GM12878 (cell line): ENCODE measurements around the gene MYO1C. TPM values are rescaled to one million over a fixed set of nuclear protein-coding genes. Genes with fewer than 3 reads are reported as not detected.

Source experiments
- ATAC-seq: fragments of 200-7000 bp; cut with Tn5 transposase; 3 replicates; pipeline ENCODE4 v1.9.1; 2020; ENCODE audit warnings: mild to moderate bottlenecking, moderate library complexity
- BruUV-seq: library from RNA; stranded (reverse); fragments of 400-500 nt; replicated peaks from 2 replicates; lab custom pipeline; 2021; lab: Mats Ljungman, UMichigan
- CTCF ChIA-PET: fragments of 300-600 bp; sonication (Branson Sonifier 250); formaldehyde crosslinking; extraction: SDS; loops from one replicate; lab custom pipeline; 2021; ENCODE audit warnings: inconsistent platforms; lab: Yijun Ruan, JAX
- POLR2A ChIA-PET: fragments of 350-600 bp; formaldehyde crosslinking; extraction: SDS; loops from one replicate; lab custom pipeline; 2021; ENCODE audit warnings: inconsistent platforms; lab: Charles Lee
- RAD21 ChIA-PET: fragments of 300-600 bp; sonication (Branson Sonifier 250); formaldehyde crosslinking; loops from one replicate; lab custom pipeline; 2023; ENCODE audit warnings: antibody characterized with exemption; ENCODE audit not compliant: unreplicated experiment; lab: Charles Lee
- SMC1A ChIA-PET: fragments of 300-600 bp; sonication (Branson Sonifier 250); formaldehyde crosslinking; loops from one replicate; lab custom pipeline; 2023; ENCODE audit not compliant: unreplicated experiment, uncharacterized antibody; lab: Charles Lee
- DNase-seq: peaks from one replicate; pipeline ENCODE4 v3.0.0-alpha.2; 2011; ENCODE audit warnings: low read depth, low spot score
- FAIRE-seq: peaks from 3 replicates; lab custom pipeline; 2011; peaks lifted over from hg19 to GRCh38; lab: Jason Lieb, UNC
- H2AFZ ChIP-seq: 2 replicates; pipeline ENCODE4 v1.6.0; 2011; ENCODE audit warnings: low read depth, low read length, control low read depth; ENCODE audit not compliant: control insufficient read depth
- H3K27ac ChIP-seq: 2 replicates; pipeline ENCODE4 v1.5.1; 2011; ENCODE audit warnings: control low read depth; ENCODE audit not compliant: control insufficient read depth, insufficient read depth
- H3K27me3 ChIP-seq, 2 experiments: replicated peaks in 1 of 2; 2 replicates each; pipeline versions ENCODE4 v1.6.0 to v1.6.1; 2011; ENCODE audit warnings: low read length in 1 of 2; ENCODE audit not compliant: control insufficient read depth in 2 of 2, insufficient read depth in 2 of 2
- H3K36me3 ChIP-seq, 2 experiments: 2 replicates each; pipeline ENCODE4 v1.5.1; 2011; ENCODE audit warnings: low read length in 1 of 2; ENCODE audit not compliant: control insufficient read depth in 2 of 2, insufficient read depth in 2 of 2
- H3K4me1 ChIP-seq: 2 replicates; pipeline ENCODE4 v1.6.1; 2011; ENCODE audit warnings: mild to moderate bottlenecking, low read length, moderate library complexity, mixed read lengths; ENCODE audit not compliant: control insufficient read depth, insufficient read depth
- H3K4me2 ChIP-seq: 2 replicates; pipeline ENCODE4 v1.6.0; 2011; ENCODE audit warnings: control low read depth; ENCODE audit not compliant: control insufficient read depth, insufficient read depth
- H3K4me3 ChIP-seq: fragments of 200-600 bp; sonication (generic); 2 replicates; pipeline ENCODE4 v1.5.1; 2016
- H3K79me2 ChIP-seq: 2 replicates; pipeline ENCODE4 v1.6.0; 2011; ENCODE audit warnings: low read length; ENCODE audit not compliant: control insufficient read depth, insufficient read depth
- H3K9ac ChIP-seq: 2 replicates; pipeline ENCODE4 v1.8.0; 2011; ENCODE audit warnings: low read length, control low read depth, mixed read lengths; ENCODE audit not compliant: control insufficient read depth, insufficient read depth
- H3K9me3 ChIP-seq: replicated peaks from 3 replicates; pipeline ENCODE4 v1.5.1; 2011; ENCODE audit warnings: mild to moderate bottlenecking, low read length; ENCODE audit not compliant: control insufficient read depth, insufficient read depth
- H4K20me1 ChIP-seq: 2 replicates; pipeline ENCODE4 v1.6.0; 2011; ENCODE audit not compliant: control insufficient read depth, insufficient read depth
- CBX5 ChIP-seq: sonication (generic); IDR thresholded peaks from 2 replicates; pipeline ENCODE4 v1.6.1; 2016; ENCODE audit warnings: low read depth, moderate library complexity, mild to moderate bottlenecking, inconsistent platforms
- ESRRA ChIP-seq: IDR thresholded peaks from 2 replicates; pipeline ENCODE4 v1.6.1; 2012; ENCODE audit warnings: mild to moderate bottlenecking, low read length, improper control_type of control experiment
- FOXK2 ChIP-seq: fragments of 450-650 bp; IDR thresholded peaks from 2 replicates; pipeline ENCODE4 v1.6.1; 2017; ENCODE audit warnings: mild to moderate bottlenecking, moderate library complexity
- HDAC2 ChIP-seq: fragments of 200-600 bp; sonication (generic); IDR thresholded peaks from 2 replicates; pipeline ENCODE4 v1.6.1; 2017
- HDGF ChIP-seq: fragments of 450-650 bp; IDR thresholded peaks from 2 replicates; pipeline ENCODE4 v1.6.1; 2016; ENCODE audit warnings: antibody characterized with exemption
- JUNB ChIP-seq: IDR thresholded peaks from 2 replicates; pipeline ENCODE4 v1.6.1; 2016; ENCODE audit warnings: antibody characterized with exemption, mild to moderate bottlenecking
- LARP7 ChIP-seq: fragments of 450-650 bp; IDR thresholded peaks from 2 replicates; pipeline ENCODE4 v1.6.1; 2017; ENCODE audit warnings: mild to moderate bottlenecking
- MAX ChIP-seq: IDR thresholded peaks from 2 replicates; pipeline ENCODE4 v1.6.1; 2012; ENCODE audit warnings: low read depth, low read length, improper control_type of control experiment
- NKRF ChIP-seq: fragments of 450-650 bp; conservative IDR thresholded peaks from 2 replicates; pipeline ENCODE4 v1.6.1; 2017; ENCODE audit warnings: mild to moderate bottlenecking, moderate library complexity
- POLR2A ChIP-seq: IDR thresholded peaks from 2 replicates; pipeline ENCODE4 v1.6.1; 2011; ENCODE audit warnings: low read depth, mild to moderate bottlenecking, low read length
- POU2F2 ChIP-seq: IDR thresholded peaks from 3 replicates; pipeline ENCODE4 v1.6.1; 2011; ENCODE audit warnings: low read depth, mild to moderate bottlenecking, low read length, borderline replicate concordance
- PRDM15 ChIP-seq: fragments of 450-650 bp; formaldehyde crosslinking; IDR thresholded peaks from 2 replicates; pipeline ENCODE4 v1.4.0; 2020; ENCODE audit warnings: mild to moderate bottlenecking, moderate library complexity
- RAD21 ChIP-seq: IDR thresholded peaks from 2 replicates; pipeline ENCODE4 v1.6.1; 2011; ENCODE audit warnings: mild to moderate bottlenecking, low read depth, low read length, moderate library complexity; ENCODE audit not compliant: insufficient read depth
- RELB ChIP-seq: fragments of 450-650 bp; IDR thresholded peaks from 2 replicates; pipeline ENCODE4 v1.6.1; 2017; ENCODE audit warnings: low read depth, mild to moderate bottlenecking, moderate library complexity
- RUNX3 ChIP-seq: IDR thresholded peaks from 2 replicates; pipeline ENCODE4 v1.6.1; 2012; ENCODE audit warnings: low read length, inconsistent platforms
- SUZ12 ChIP-seq: fragments of 200-600 bp; sonication (generic); IDR thresholded peaks from one replicate; pipeline ENCODE4 v1.6.1; 2018; ENCODE audit warnings: antibody characterized with exemption, mild to moderate bottlenecking; ENCODE audit not compliant: unreplicated experiment
- WGBS: methylation state at CpG from one replicate; pipeline ENCODE4 v1.1.6; 2016; ENCODE audit warnings: low lambda C conversion rate; ENCODE audit not compliant: insufficient replicate concordance, insufficient coverage; ENCODE audit errors: missing lambda C conversion rate; 5-methylcytosine and 5-hydroxymethylcytosine counted together
- in situ Hi-C: fragments of 300-500 bp; cut with MboI; formaldehyde crosslinking; loops from 9 replicates; pipeline ENCODE4 v1.14.3; 2018; ENCODE audit warnings: mixed read lengths
- intact Hi-C: fragments of 100-400 bp; cut with micrococcal nuclease; formaldehyde crosslinking; loops from one replicate; pipeline ENCODE4 v1.14.2; 2022; ENCODE audit not compliant: unreplicated experiment
- polyA plus RNA-seq, 11 experiments: library from polyadenylated mRNA; depleted of rRNA in 4 of 11; unstranded in 6 of 11; stranded (reverse) in 5 of 11; fragments of >200 nt; fragmentation: Nextera tagmentation in 4 of 11; fragmentation: Illumina TruSeq in 1 of 11; extraction: Ambion mirVana in 4 of 11; extraction: Trizol in 1 of 11; gene quantifications; 1 replicate in 1 of 11; 2 replicates in 10 of 11; pipeline versions ENCODE4 v1.2.1 to v1.2.3, GENCODE V29; 2011 to 2016; ENCODE audit warnings: inconsistent platforms in 2 of 11, missing spikeins in 2 of 11, low read depth in 1 of 11
- total RNA-seq, 4 experiments: library from RNA; depleted of rRNA in 3 of 4; stranded (reverse); fragments of >200 nt in 3 of 4; fragmentation: Illumina TruSeq in 1 of 4; extraction: Trizol in 1 of 4; gene quantifications; 2 replicates each; pipeline versions ENCODE4 v1.2.1 to v1.2.3, GENCODE V29; 2013 to 2021

MYO1C gene
- total and polyA plus RNA-seq, 10 of the 15 experiments (the other 5 are each of a cell fraction or from before 2014, with no cell fraction given) = 1.2 to 92.0 (median 36.6) TPM

- peak; percentile 91 for FAIRE-seq
- Histone ChIP-seq H3K4me2 (peak overlapping the region; percentile 88), H3K4me3 (peak overlapping the region; percentile 86), H3K36me3 (peaks cover 0 to 4% of the 10 kb centered on the region in 2 experiments; a peak in 3 of 4 replicates), H3K9me3 (no peaks in the 10 kb centered on the region), H2AFZ (peak overlapping the region; percentile 80), H3K27ac (peak overlapping the region; percentile 56), H3K9ac (peak overlapping the region; percentile 63), H3K4me1 (peaks cover 4% of the 10 kb centered on the region), H3K27me3 (no peaks in the 10 kb centered on the region), H3K79me2 (peaks cover 23% of the 10 kb centered on the region), H4K20me1 (no peaks in the 10 kb centered on the region)
- ChIA-PET RAD21 (interaction anchor here (0.6 to 5.5 kb wide), 29 partner anchors 17 to 406 kb away, joined by 3 to 100 read pairs (median 6); partner anchors contain the start of genes MYO1C, PITPNA, RILP and SLC43A2), CTCF (interaction anchor here (0.6 to 7.5 kb wide), 36 partner anchors 11 to 393 kb away, joined by 3 to 132 read pairs (median 5); partner anchors contain the start of genes MYO1C, PITPNA, SLC43A2 and YWHAE), POLR2A (interaction anchor here (0.6 to 4.3 kb wide), 20 partner anchors 18 to 250 kb away, joined by 3 to 20 read pairs (median 4); partner anchors contain the start of gene CRK), SMC1A (interaction anchor here (0.6 to 4.7 kb wide), 29 partner anchors 10 to 393 kb away, joined by 3 to 95 read pairs (median 4); partner anchors contain the start of genes SLC43A2 and YWHAE)
- in situ Hi-C loops (loop anchor here (5.0 kb wide), 1 partner anchor 244 kb away; the partner anchor contains the start of gene BHLHA9), intact Hi-C loops (loop anchor here (1.0 to 5.0 kb wide), 5 partner anchors 60 to 259 kb away; partner anchors contain the start of gene CRK)
- under 1% methylated on average over 31 of the region's 31 CpGs for WGBS
- peak; percentile 70 for DNase-seq
- TSS peak; percentile 72 for BruUV-seq
- peak; percentile 69 for ATAC-seq
- peak; percentile 45; the same call in 1 of the 2 replicates for TF ChIP-seq RELB
- TF ChIP-seq LARP7 = 0 out of 2 replicates have a peak, but pooled peaks have one; percentile 57
- TF ChIP-seq JUNB = no peak
- no peak for TF ChIP-seq CBX5
- TF ChIP-seq ESRRA = no peak
- no peak for TF ChIP-seq POLR2A
- peak; percentile 33; the same call in 1 of the 3 replicates for TF ChIP-seq POU2F2
- peak; percentile 47; the same call in 1 of the 2 replicates for TF ChIP-seq RUNX3
- TF ChIP-seq PRDM15 (CRISPR knock-in tag) = no peak
- TF ChIP-seq FOXK2 = peak; percentile 45
- TF ChIP-seq SUZ12 = no peak
- 0 out of 2 replicates have a peak, but pooled peaks have one; percentile 22 for TF ChIP-seq MAX
- TF ChIP-seq NKRF = no peak
- peak; percentile 73; the same call in 1 of the 2 replicates for TF ChIP-seq HDAC2
- TF ChIP-seq HDGF = no peak
- TF ChIP-seq RAD21 = peak; percentile 89
Measured at GRCh38 chr17:1515640-1516387, 23.3 kb upstream of the MYO1C start.
